ENCODE results near the gene SMPD4.

DNA sequence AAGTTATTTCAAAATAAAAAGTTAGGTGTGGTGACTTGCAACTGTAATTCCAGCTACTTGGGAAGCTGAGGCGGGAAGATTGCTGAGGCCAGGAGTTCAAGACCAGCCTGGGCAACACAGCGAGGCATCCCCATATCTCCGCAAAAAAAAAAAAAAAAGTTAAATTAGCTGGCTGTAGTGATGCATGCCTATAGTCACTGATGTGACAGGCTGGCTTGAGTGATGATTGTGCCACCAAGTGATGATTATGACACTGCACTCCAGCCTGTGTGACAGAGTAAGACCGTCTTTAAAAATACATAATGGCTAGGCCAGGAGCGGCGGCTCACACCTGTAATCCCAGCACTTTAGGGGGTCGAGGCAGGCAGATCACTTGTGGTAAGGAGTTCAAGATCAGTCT, 11.5 kb downstream of the SMPD4 start:
- TF ChIP-seq CTCF (IDR thresholded peaks at IDR 0.05), result no peak
- TF ChIP-seq EP300 (IDR thresholded peaks at IDR 0.05), result no peak
- TF ChIP-seq POLR2A (IDR thresholded peaks at IDR 0.05), result no peak
